Subcutaneous abdominal adipose tissue (tissue), 5 donors: ENCODE results near the gene CTNNBIP1.

ENCODE experiments used
- H3K27ac ChIP-seq: one replicate; pipeline ENCODE4 v1.7.0; 2013; ENCODE audit warnings: low read depth, mild to moderate bottlenecking, inconsistent platforms, low read length, moderate library complexity
- H3K27me3 ChIP-seq, 5 donors: one replicate each; pipeline ENCODE4 v1.7.0; 2013; ENCODE audit warnings: low read length in 5 of 5, inconsistent platforms in 1 of 5; ENCODE audit not compliant: control insufficient read depth in 5 of 5, insufficient read depth in 4 of 5
- H3K36me3 ChIP-seq, 5 donors: one replicate each; pipeline ENCODE4 v1.7.0; 2013; ENCODE audit warnings: low read length in 5 of 5; ENCODE audit not compliant: control insufficient read depth in 5 of 5, insufficient read depth in 5 of 5
- H3K4me1 ChIP-seq, 5 donors: one replicate each; pipeline ENCODE4 v1.7.0; 2013; ENCODE audit warnings: low read length in 5 of 5, mild to moderate bottlenecking in 3 of 5, moderate library complexity in 1 of 5; ENCODE audit not compliant: control insufficient read depth in 5 of 5, insufficient read depth in 5 of 5
- H3K4me3 ChIP-seq, 5 donors: one replicate each; pipeline ENCODE4 v1.7.0; 2013; ENCODE audit warnings: low read length in 5 of 5, low read depth in 1 of 5
- H3K9ac ChIP-seq, 5 donors: one replicate each; pipeline ENCODE4 v1.7.0; 2013; ENCODE audit warnings: low read length in 5 of 5, mild to moderate bottlenecking in 4 of 5, moderate library complexity in 3 of 5
- H3K9me3 ChIP-seq, 5 donors: one replicate each; pipeline ENCODE4 v1.7.0; 2013; ENCODE audit warnings: low read length in 5 of 5; ENCODE audit not compliant: control insufficient read depth in 5 of 5
- donor health status: healthy.
- donor health status: healthy.
- donor health status: healthy.
- donor health status: healthy.
- donor health status: healthy.

The CTNNBIP1 gene

GRCh38 chr1:9905010-9905409, 5.1 kb downstream of the CTNNBIP1 start:
- Histone ChIP-seq H3K4me1 (peaks cover 4 to 76% (median 37%) of the 10 kb centered on the region in 5 donors), H3K9ac (no peak overlapping the region), H3K9me3 (no peaks in the 10 kb centered on the region), H3K4me3 (no peak overlapping the region), H3K27me3 (no peaks in the 10 kb centered on the region), H3K36me3 (no peaks in the 10 kb centered on the region), H3K27ac (no peak overlapping the region)

DNA sequence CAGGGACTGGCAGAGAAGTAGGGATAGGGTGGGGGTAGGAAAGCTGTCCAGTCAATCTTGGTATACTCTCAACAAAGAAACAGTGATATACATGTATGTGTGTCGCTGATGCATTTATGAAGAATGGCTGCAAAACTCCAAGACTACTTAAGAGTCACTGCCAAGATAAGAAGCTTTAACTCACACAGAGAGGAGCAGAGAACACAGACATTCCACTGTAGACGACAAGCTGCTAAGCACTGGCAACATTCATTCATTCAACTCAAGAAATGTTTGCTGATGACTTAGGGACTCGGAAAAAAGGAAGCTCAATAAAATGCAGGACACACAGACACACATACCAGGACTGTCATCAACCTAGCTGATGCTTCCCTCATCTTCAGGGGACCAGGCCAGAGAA, 5.5 kb downstream of the CTNNBIP1 start:
- Histone ChIP-seq H3K4me1 (peaks cover 4 to 78% (median 35%) of the 10 kb centered on the region in 5 donors), H3K27me3 (no peaks in the 10 kb centered on the region), H3K9me3 (no peaks in the 10 kb centered on the region), H3K9ac (no peak overlapping the region), H3K36me3 (no peaks in the 10 kb centered on the region), H3K4me3 (no peak overlapping the region), H3K27ac (peak overlapping the region; percentile 13)

DNA sequence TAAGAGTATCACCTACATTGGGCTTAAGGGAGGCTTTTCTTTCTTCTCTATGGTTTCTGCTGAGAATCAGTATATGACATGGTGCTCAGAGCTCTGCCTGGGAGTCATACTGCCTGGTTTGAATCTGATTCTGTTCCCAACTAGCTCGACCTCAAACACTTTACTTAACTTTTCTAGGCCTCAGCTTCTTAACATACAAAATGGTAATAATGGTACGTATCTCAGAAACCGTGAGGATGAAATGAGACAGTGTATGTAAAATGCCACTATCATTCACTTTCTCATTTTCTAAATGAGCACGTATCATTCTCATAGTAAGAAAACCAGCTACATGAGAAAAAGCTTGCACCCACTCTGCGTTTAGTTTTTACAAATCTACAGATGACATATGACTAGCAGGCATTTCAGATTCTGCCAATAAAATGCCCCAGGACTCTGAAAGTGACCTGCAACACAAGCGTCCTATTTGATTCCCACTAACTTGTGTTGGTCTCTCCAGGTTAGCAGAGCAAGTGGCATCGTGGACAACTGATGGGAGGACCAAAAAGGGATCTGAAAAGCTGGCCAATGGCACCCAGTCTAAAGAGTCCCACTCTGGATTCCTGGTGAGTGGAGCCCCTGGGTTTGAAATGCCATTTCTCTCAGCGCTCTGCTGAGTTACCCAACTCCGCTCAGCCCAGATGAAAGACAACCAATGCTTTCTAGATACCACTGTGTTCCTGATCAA, 6.1 kb downstream of the CTNNBIP1 start:
- no peak overlapping the region for H3K4me3 ChIP-seq
- H3K27ac ChIP-seq: peak overlapping the region; percentile 13
- no peaks in the 10 kb centered on the region for H3K36me3 ChIP-seq
- no peaks in the 10 kb centered on the region for H3K27me3 ChIP-seq
- peaks cover 4 to 72% (median 29%) of the 10 kb centered on the region in 5 donors for H3K4me1 ChIP-seq
- no peaks in the 10 kb centered on the region for H3K9me3 ChIP-seq
- no peak overlapping the region for H3K9ac ChIP-seq

DNA sequence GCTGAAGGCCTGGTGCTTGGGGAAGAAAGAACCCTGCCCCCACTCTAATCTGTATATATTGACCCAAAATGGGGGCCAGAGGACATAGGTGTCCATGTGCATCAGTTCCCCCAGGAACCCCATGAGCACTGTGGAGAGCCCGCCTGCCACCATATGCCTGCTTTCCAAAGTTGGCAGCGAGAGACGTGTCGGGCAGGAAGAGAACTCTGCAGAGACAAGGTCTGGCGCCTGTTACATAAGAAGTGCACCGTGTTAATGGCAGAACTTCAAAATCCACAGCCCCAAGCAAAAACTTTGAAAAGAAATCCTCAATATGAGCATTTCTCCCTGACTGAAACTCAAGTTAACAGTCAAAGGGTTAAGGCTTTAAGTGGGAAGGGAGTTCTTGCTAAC, 8.0 kb downstream of the CTNNBIP1 start:
- Histone ChIP-seq H3K36me3 (no peaks in the 10 kb centered on the region), H3K9ac (no peak overlapping the region), H3K27me3 (no peaks in the 10 kb centered on the region), H3K9me3 (no peaks in the 10 kb centered on the region), H3K4me1 (peaks cover 4 to 60% (median 25%) of the 10 kb centered on the region in 5 donors), H3K27ac (peak overlapping the region; percentile 39), H3K4me3 (peak overlapping the region in 1 of 5 donors; percentile 0)

DNA sequence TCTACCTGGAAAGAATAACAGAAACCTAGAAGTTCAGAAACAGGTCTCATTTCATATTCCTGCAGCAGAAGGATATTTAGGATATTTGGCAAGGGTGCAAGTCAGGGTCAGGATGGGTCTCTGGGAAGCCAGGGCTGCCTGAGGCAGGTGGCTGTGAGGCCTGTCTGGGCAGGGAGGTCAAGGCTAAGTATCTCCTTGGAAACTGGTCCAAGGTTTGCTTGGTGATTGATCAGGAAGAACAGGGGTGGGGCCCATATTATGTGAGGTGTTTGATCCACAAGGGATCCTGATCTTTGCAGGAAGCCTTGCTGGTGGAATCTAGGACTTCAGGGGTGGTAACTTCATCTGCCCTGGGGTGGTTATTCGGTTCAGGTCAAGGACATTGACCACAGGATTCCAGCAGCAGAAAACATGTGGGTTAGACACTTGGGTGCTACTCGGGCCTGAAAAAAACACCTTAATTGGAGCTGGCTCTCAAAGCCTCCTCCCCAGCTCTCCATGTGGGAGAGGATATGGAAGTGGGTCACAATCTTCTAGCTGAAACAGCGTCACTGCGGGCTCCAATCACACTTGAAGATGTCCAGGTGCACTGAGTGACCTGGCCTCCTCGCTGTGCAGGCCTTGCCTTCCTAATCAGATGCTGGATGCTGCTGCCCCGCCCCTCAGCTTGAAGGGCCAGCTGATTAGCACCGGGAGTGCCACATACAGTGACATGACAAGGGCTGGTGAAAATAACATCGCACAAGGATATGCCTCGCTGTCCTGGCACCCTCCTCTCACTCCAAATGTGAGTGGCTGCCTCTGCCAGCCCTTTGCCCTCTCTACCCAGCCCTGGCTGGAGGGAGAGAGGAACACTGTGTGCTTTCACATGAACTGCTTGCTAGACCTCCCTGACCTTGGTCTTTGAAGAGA, 8.7 kb downstream of the CTNNBIP1 start:
- H3K4me1 ChIP-seq: peaks cover 4 to 55% (median 25%) of the 10 kb centered on the region in 5 donors

DNA sequence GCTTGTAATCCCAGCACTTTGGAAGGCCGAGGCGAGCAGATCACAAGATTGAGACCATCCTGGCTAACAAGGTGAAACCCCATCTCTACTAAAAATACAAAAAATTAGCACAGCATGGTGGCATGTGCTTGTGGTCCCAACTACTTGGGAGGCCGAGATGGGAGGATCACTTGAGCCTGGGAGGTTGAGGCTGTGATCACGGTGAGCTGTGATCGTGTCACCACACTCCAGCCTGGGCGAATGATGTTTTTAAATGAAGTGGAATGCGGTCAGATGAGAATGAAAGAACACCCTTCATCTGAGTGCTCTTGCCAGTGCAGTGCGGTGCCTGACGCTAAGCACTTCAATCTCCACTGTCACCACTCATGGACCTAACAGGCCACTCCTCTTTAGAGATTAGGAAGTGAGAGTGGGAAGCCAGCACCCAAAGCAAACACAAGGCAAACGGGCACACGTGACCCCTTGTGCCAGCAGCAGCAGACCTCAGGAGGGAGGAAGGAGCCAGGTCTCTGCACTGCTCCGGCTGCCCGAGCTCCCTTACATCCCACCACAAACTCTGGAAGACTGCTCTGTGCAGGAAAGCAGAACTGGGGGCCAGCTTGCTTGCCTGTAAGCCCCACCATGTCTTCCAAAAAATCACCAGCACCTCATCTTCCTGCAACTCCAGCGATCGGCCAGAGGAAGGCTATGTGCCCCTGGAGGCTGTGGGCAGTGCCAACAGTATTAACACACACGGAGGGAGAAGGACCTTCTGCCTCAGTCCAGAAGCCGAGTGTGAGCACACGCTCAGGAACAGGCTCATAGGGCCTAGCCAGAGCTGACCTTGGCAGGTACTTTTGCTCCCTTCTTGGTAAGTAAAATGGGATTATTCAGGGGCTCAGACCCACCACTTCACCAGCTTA, 9.7 kb downstream of the CTNNBIP1 start:
- H3K27ac ChIP-seq: peak overlapping the region; percentile 34
- H3K9ac ChIP-seq: peak overlapping the region in 3 of 5 donors; percentile 33 to 40 (median 38)
- no peaks in the 10 kb centered on the region for H3K27me3 ChIP-seq
- H3K9me3 ChIP-seq: no peaks in the 10 kb centered on the region
- H3K4me1 ChIP-seq: peaks cover 4 to 59% (median 25%) of the 10 kb centered on the region in 5 donors
- H3K4me3 ChIP-seq: peak overlapping the region; percentile 13 to 47 (median 36)
- H3K36me3 ChIP-seq: no peaks in the 10 kb centered on the region

More for the DNA sequence above, 8.7 kb downstream of the CTNNBIP1 start:
- Histone ChIP-seq H3K4me3 (peak overlapping the region in 2 of 5 donors; percentile 36 to 43), H3K9ac (peak overlapping the region in 2 of 5 donors; percentile 33 to 40), H3K36me3 (no peaks in the 10 kb centered on the region), H3K27me3 (no peaks in the 10 kb centered on the region), H3K27ac (peak overlapping the region; percentile 39), H3K9me3 (no peaks in the 10 kb centered on the region)

GRCh38 chr1:9894115-9894514, 16.0 kb downstream of the CTNNBIP1 start:
- H3K9ac ChIP-seq: no peak overlapping the region
- H3K9me3 ChIP-seq: no peaks in the 10 kb centered on the region
- peaks cover 0 to 7% (median 3%) of the 10 kb centered on the region in 5 donors for H3K36me3 ChIP-seq
- H3K4me3 ChIP-seq: no peak overlapping the region
- H3K27ac ChIP-seq: peak overlapping the region; percentile 63
- no peaks in the 10 kb centered on the region for H3K27me3 ChIP-seq
- H3K4me1 ChIP-seq: peaks cover 0 to 63% (median 21%) of the 10 kb centered on the region in 5 donors

DNA sequence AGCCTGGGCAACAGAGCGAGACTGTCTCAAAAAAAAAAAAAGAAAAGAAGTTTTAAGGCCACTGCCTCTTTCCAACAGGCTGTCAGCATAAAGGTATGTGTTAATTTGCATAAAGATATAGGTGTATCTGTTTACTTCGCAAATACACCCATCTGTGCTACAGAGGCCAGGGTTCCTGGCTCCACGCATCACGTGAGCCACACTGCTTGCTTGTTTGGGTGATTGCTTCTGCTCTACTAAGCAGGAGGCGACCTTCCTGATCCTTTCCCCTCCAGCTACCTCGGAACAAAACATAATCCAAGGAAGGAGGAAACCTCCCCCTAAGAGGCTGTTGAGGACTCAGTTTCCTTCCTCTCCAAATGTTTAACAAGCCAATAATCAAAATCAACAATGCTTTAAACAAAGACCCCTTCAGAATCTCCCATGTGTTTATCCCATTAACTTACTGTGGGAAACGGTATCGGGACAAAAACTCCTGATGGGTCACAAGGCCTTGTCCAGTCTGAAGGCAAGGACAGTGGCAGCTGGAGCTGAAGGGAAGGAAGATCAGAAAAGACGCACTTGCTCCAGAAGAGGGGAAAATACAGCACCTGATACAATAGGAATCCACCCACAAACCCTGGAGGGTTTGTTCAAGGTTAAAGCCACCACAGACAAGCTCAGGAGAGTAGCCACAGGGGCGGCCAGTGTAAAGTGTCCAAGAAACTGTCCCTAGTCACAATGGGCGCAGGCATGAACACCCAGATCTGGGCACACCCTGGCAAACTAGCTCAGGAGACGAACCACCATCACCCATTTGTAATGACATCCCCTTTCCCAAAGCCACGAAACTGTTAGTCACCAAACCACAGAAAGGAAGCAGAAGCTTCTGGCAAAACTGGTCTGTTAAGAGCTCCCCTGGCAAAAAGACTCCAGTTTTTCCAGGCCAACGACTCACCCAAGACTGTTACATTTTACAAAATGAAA, 17.2 kb downstream of the CTNNBIP1 start:
- Histone ChIP-seq H3K27ac (peak overlapping the region; percentile 63), H3K4me1 (peaks cover 0 to 70% (median 25%) of the 10 kb centered on the region in 5 donors), H3K36me3 (peaks cover 0 to 9% (median 6%) of the 10 kb centered on the region in 5 donors), H3K27me3 (no peaks in the 10 kb centered on the region), H3K9me3 (no peaks in the 10 kb centered on the region), H3K4me3 (peak overlapping the region in 1 of 5 donors; percentile 1), H3K9ac (no peak overlapping the region)
